Calu3 (cell line): ENCODE measurements around the gene PPP1R9B. TPM values are rescaled to one million over a fixed set of nuclear protein-coding genes. Genes with fewer than 3 reads are reported as not detected.

Experiments used
- BruUV-seq: library from RNA; stranded (reverse); fragments of 400-500 nt; replicated peaks from 2 replicates; lab custom pipeline; 2021; lab: Mats Ljungman, UMichigan
- CTCF ChIA-PET: fragments of 300-600 bp; sonication (Branson Sonifier 250); formaldehyde crosslinking; loops from one replicate; lab custom pipeline; 2022; ENCODE audit warnings: antibody characterized with exemption; lab: Charles Lee
- DNase-seq: peaks from one replicate; pipeline ENCODE4 v3.0.0; 2022
- H3K27ac Mint-ChIP-seq: one replicate; pipeline ENCODE4 v1.8.0; 2022; ENCODE audit warnings: mixed read lengths; ENCODE audit not compliant: unreplicated experiment
- H3K27me3 Mint-ChIP-seq: one replicate; pipeline ENCODE4 v1.8.0; 2022; ENCODE audit warnings: mixed read lengths; ENCODE audit not compliant: unreplicated experiment
- H3K36me3 Mint-ChIP-seq: one replicate; pipeline ENCODE4 v1.8.0; 2022; ENCODE audit warnings: mild to moderate bottlenecking, moderate library complexity, mixed read lengths; ENCODE audit not compliant: insufficient read depth, unreplicated experiment
- H3K4me1 Mint-ChIP-seq: one replicate; pipeline ENCODE4 v1.8.0; 2022; ENCODE audit warnings: mild to moderate bottlenecking, low read depth, mixed read lengths; ENCODE audit not compliant: unreplicated experiment
- H3K4me3 Mint-ChIP-seq: one replicate; pipeline ENCODE4 v1.8.0; 2022; ENCODE audit warnings: mild to moderate bottlenecking, low read depth, moderate library complexity, mixed read lengths; ENCODE audit not compliant: unreplicated experiment
- H3K9me3 Mint-ChIP-seq: one replicate; pipeline ENCODE4 v1.8.0; 2022; ENCODE audit warnings: low read depth, mixed read lengths; ENCODE audit not compliant: unreplicated experiment
- intact Hi-C: fragments of 100-400 bp; cut with micrococcal nuclease; formaldehyde crosslinking; loops from one replicate; pipeline ENCODE4 v1.10.0; 2022; ENCODE audit not compliant: unreplicated experiment
- total RNA-seq: library from RNA; stranded (reverse); gene quantifications from 2 replicates; pipeline ENCODE4 v1.2.3, GENCODE V29; 2022
- TF ChIP-seq, protein P1 (sequence below): fragments of 200-600 bp; IDR thresholded peaks from one replicate; pipeline ENCODE4 v1.8.0; 2022; ENCODE audit warnings: antibody characterized with exemption; ENCODE audit not compliant: unreplicated experiment

Gene PPP1R9B
- total RNA-seq, 1 experiment from 2014 or later: 74.3 TPM

DNA sequence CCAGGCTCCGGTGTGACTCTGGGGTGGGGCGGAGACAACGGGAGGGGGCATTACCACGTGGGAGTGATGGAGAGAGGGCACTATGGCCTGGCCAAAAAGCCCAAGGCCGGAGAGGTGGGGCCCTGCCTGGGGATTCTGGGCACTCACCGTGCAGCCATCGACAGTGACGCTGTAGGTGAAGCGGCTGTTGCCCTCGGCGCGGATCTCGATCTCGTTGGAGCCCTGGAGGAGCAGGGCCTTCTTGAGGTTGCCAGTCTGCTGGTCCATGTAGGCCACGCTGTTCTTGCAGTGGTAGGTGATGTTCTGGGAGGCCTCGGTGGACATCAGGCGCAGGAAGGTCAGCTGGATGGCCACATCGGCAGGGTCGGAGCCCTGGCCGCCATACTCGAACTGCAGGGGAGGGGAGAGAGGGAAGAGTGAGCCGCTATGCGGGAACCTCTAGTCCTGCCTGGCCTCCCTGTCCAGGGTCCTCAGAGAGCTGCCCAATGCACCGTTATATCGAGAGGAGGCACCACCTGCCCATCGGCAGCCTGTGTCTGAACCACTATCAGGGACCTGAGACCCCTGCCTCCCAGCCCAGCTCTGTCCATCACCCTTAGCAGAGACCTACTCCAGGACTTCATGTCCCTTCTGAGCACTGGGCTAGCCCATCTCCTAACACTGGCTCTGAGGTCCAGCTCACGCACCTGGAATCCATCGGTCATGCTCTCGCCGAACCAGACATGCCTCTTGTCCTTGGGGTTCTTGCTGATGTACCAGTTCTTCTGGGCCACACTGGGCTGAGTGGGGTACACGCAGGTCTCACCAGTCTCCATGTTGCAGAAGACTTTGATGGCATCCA lies 35.4 kb upstream of the PPP1R9B start:
- Mint-ChIP-seq H3K4me3 (no peak overlapping the region), H3K27ac (no peak overlapping the region), H3K9me3 (no peaks in the 10 kb centered on the region), H3K4me1 (peaks cover 10% of the 10 kb centered on the region), H3K27me3 (peaks cover 79% of the 10 kb centered on the region), H3K36me3 (no peaks in the 10 kb centered on the region)
- CTCF ChIA-PET: no interaction called here
- intact Hi-C loops: no loop called here
- DNase-seq: no peak
- BruUV-seq: no TSS peak
- TF ChIP-seq, protein P1, sequence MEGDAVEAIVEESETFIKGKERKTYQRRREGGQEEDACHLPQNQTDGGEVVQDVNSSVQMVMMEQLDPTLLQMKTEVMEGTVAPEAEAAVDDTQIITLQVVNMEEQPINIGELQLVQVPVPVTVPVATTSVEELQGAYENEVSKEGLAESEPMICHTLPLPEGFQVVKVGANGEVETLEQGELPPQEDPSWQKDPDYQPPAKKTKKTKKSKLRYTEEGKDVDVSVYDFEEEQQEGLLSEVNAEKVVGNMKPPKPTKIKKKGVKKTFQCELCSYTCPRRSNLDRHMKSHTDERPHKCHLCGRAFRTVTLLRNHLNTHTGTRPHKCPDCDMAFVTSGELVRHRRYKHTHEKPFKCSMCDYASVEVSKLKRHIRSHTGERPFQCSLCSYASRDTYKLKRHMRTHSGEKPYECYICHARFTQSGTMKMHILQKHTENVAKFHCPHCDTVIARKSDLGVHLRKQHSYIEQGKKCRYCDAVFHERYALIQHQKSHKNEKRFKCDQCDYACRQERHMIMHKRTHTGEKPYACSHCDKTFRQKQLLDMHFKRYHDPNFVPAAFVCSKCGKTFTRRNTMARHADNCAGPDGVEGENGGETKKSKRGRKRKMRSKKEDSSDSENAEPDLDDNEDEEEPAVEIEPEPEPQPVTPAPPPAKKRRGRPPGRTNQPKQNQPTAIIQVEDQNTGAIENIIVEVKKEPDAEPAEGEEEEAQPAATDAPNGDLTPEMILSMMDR: no peak

DNA sequence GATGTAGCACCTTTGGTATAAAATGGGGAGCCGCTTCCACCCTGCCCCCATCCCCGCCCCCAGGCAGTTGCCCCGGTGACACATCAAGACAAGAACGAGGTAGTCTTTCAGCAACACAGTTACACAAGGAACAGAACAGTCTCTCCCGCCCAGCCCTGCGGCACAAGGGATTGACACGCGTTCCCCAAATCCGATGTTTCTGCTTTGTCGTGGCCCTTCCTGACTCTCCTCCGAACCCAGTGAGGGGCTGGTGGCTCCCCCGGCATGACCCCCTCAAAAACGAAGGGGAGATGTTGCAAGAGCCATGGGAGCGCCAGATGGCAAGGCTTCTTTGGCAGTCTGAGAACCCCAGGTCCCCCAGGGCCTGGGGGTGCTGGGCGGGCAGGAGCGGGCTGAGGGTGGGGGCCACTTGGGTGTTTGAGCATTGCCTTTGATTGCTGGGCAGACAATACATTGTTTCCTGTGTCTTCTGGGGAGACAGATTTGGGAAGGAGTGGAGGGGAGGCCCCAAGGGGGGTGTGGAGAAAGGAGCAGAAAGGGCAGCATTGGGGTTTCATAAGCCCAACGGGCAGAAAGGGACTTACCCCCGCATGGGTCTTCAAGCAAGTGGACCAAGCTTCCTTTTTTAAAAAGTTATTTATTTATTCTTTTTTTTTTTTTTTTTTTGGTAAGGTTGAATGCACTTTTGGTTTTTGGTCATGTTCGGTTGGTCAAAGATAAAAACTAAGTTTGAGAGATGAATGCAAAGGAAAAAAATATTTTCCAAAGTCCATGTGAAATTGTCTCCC lies 34.3 kb upstream of the PPP1R9B start:
- Mint-ChIP-seq H3K27ac (no peak overlapping the region), H3K4me3 (no peak overlapping the region), H3K9me3 (no peaks in the 10 kb centered on the region), H3K27me3 (peaks cover 79% of the 10 kb centered on the region), H3K4me1 (peaks cover 10% of the 10 kb centered on the region), H3K36me3 (no peaks in the 10 kb centered on the region)
- intact Hi-C loops: no loop called here
- no peak for DNase-seq
- TF ChIP-seq, protein P1: peak; percentile 1
- BruUV-seq: no TSS peak
- CTCF ChIA-PET: no interaction called here

DNA sequence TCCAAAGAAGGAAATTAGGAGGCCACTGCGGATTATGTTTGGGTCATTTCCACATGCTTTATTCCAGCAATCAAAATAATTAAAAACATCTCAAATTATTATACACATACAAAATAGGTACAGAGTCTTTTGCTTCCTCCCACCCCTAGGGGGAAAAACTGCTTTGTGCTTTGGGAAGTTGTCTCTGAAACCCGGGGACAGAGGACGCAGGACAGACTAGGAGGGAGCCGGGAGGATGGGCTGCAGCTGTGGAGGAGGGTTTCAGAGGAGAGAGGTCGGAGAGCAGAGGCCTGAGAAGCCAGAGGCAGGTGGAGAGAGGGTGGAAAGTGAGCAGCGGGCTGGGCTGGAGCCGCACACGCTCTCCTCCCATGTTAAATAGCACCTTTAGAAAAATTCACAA lies 33.6 kb upstream of the PPP1R9B start:
- TF ChIP-seq, protein P1: peak; percentile 19
- Mint-ChIP-seq H3K27ac (no peak overlapping the region), H3K9me3 (no peaks in the 10 kb centered on the region), H3K27me3 (peaks cover 73% of the 10 kb centered on the region), H3K4me1 (peaks cover 10% of the 10 kb centered on the region), H3K36me3 (no peaks in the 10 kb centered on the region), H3K4me3 (no peak overlapping the region)
- CTCF ChIA-PET: no interaction called here
- intact Hi-C loops: no loop called here
- no peak for DNase-seq
- BruUV-seq: no TSS peak

DNA sequence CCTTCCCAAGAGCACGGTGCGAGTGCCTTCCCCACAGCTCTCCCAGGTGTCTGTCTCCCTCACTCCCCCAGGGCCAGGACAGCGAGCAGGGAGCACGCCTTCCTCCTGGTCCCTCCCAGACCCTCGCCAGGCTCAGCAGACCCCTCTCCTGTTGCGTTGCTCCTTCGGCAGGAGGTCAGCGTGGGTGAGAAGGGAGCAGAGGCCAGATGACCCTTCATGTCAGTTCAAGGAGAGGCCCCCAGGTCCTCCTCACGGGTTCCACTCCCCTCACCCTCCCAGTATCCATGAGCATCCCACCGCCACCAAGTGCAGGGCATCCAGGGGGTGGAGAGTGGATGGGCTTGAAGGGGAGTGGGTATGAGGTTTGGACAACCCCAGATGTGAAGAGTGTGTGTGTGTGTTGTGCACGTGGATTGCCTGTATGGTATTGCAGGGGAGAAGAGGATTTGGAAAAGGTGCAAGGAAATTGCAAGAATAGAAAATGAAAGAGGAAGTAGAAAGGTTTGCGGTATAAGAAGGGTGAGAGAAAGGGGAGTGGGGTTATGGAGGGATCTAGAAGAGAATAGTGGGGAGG lies 33.0 kb upstream of the PPP1R9B start:
- Mint-ChIP-seq H3K4me3 (no peak overlapping the region), H3K27me3 (peaks cover 68% of the 10 kb centered on the region), H3K27ac (no peak overlapping the region), H3K9me3 (no peaks in the 10 kb centered on the region), H3K36me3 (peaks cover under 1% of the 10 kb centered on the region), H3K4me1 (peaks cover 13% of the 10 kb centered on the region)
- no TSS peak for BruUV-seq
- CTCF ChIA-PET: no interaction called here
- DNase-seq: no peak
- TF ChIP-seq, protein P1: no peak
- intact Hi-C loops: no loop called here
